ENCODE data around the gene NPHP3. TPM values are rescaled to one million over a fixed set of nuclear protein-coding genes. Genes with fewer than 3 reads are reported as not detected.

Gene NPHP3, protein sequence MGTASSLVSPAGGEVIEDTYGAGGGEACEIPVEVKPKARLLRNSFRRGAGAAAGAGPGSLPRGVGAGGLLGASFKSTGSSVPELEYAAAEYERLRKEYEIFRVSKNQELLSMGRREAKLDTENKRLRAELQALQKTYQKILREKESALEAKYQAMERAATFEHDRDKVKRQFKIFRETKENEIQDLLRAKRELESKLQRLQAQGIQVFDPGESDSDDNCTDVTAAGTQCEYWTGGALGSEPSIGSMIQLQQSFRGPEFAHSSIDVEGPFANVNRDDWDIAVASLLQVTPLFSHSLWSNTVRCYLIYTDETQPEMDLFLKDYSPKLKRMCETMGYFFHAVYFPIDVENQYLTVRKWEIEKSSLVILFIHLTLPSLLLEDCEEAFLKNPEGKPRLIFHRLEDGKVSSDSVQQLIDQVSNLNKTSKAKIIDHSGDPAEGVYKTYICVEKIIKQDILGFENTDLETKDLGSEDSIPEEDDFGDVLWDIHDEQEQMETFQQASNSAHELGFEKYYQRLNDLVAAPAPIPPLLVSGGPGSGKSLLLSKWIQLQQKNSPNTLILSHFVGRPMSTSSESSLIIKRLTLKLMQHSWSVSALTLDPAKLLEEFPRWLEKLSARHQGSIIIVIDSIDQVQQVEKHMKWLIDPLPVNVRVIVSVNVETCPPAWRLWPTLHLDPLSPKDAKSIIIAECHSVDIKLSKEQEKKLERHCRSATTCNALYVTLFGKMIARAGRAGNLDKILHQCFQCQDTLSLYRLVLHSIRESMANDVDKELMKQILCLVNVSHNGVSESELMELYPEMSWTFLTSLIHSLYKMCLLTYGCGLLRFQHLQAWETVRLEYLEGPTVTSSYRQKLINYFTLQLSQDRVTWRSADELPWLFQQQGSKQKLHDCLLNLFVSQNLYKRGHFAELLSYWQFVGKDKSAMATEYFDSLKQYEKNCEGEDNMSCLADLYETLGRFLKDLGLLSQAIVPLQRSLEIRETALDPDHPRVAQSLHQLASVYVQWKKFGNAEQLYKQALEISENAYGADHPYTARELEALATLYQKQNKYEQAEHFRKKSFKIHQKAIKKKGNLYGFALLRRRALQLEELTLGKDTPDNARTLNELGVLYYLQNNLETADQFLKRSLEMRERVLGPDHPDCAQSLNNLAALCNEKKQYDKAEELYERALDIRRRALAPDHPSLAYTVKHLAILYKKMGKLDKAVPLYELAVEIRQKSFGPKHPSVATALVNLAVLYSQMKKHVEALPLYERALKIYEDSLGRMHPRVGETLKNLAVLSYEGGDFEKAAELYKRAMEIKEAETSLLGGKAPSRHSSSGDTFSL (N-terminal part only)
- total RNA-seq, result 10 to 100 TPM in 2 of 4 donors, 1 to 10 TPM in 2; 6.3 to 13.4 (median 10.6) TPM

DNA sequence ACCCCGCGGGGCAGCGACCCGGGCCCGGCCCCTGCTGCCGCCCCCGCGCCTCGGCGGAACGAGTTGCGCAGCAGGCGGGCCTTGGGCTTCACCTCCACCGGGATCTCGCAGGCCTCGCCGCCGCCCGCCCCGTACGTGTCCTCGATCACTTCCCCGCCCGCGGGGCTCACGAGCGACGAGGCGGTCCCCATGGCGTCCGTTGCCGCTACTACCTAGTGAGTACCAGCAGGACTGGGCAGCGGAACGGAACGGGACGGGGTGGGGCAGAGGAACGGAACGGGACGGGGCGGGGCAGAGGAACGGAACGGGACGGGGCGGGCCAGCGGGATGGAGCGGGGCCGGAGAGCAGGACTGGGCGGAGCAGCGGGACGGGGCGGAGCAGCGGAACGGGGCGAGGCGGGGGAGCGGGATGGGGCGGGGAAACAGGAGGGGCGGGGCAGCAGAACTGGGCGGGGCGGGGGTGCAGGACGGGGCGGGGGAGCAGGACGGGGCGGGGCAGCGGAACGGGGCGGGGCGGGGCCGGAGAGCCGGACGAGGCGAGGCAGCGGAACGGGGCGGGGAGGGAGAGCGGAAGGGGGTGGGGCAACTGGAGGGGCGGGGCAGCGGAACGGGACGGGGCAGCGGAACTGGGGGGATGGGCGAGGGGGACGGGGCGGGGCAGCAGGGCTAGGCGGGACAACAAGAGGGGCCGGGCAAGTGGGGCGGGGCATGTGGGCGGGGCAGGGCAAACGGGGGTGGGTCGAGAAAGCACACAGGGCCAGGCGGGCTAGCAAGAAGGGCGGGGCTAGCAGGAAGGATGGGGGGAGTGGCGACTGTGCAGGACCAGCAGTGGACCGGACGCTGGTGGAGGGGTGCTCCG is at the start of gene NPHP3:
NPHP3 (minus strand) TSS at position 245 of the 859 bp plus-strand sequence; CDS start at position 191, 54 bp downstream.
- Histone ChIP-seq H3K36me3 (peaks cover 0 to 2% of the 10 kb centered on the region in 2 donors), H3K27ac (peak within 1 kb of the TSS; percentile 83 to 100 (median 94)), H3K4me3 (peak within 1 kb of the TSS; percentile 77 to 99 (median 88)), H3K27me3 (no peaks in the 10 kb centered on the region), H3K4me1 (peaks cover 21 to 33% of the 10 kb centered on the region in 2 donors), H3K9me3 (no peaks in the 10 kb centered on the region)
- in situ Hi-C loops (cut with MboI; ENCODE audit: low sequenced_read_pairs in 4 of 4), result loop anchor here (10.0 to 25.0 kb wide), 5 partner anchors 702 to 1090 kb away; partner anchors contain the start of genes CDV3 (in 2 of the 4) and SRPRB (in 1 of the 4)
- peak; percentile 84 to 87 for ATAC-seq
- DNase-seq, result peak; percentile 96 to 98
- intact Hi-C loops (cut with DNase I; ENCODE audit: low total_unique reads), result loop anchor here (1.0 to 10.0 kb wide), 8 partner anchors 62 to 1642 kb away; partner anchors contain the start of genes CDV3, NUDT16, SRPRB and TMEM108
- TF ChIP-seq, protein P1, sequence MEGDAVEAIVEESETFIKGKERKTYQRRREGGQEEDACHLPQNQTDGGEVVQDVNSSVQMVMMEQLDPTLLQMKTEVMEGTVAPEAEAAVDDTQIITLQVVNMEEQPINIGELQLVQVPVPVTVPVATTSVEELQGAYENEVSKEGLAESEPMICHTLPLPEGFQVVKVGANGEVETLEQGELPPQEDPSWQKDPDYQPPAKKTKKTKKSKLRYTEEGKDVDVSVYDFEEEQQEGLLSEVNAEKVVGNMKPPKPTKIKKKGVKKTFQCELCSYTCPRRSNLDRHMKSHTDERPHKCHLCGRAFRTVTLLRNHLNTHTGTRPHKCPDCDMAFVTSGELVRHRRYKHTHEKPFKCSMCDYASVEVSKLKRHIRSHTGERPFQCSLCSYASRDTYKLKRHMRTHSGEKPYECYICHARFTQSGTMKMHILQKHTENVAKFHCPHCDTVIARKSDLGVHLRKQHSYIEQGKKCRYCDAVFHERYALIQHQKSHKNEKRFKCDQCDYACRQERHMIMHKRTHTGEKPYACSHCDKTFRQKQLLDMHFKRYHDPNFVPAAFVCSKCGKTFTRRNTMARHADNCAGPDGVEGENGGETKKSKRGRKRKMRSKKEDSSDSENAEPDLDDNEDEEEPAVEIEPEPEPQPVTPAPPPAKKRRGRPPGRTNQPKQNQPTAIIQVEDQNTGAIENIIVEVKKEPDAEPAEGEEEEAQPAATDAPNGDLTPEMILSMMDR (IDR thresholded peaks at IDR 0.05 in 4 of 5, conservative IDR thresholded peaks at IDR 0.05 in 1 of 5), result peak in 3 of 5 experiments; percentile 12 to 43 (median 19)
- peak; percentile 87 to 91 for TF ChIP-seq POLR2A (IDR thresholded peaks at IDR 0.05)

DNA sequence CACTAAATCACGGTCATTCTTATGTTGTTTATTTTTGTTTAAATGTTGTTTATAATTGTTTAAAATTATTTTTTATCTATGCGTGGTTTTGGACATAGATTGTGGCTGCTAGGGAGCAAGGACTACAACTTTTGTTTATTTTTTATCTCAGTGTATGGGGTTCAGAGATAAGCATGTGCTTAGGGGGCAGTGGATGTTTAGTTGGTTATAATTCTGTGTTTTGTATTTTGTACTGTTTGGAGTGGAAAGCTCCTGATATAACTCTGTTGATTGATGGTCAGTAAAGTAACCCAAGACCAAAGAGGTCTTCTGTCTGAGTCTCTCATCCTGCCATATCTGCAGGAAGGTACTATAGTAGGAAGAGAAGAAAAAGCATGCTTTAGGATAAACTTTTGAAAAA is 36.5 kb upstream of the NPHP3 start:
- no peaks in the 10 kb centered on the region for H3K9me3 ChIP-seq
- no peaks in the 10 kb centered on the region for H3K4me1 ChIP-seq
- H3K27me3 ChIP-seq, result no peaks in the 10 kb centered on the region
- no peak overlapping the region for H3K27ac ChIP-seq
- TF ChIP-seq POLR2A (IDR thresholded peaks at IDR 0.05), result no peak
- TF ChIP-seq, protein P1 (IDR thresholded peaks at IDR 0.05 in 4 of 5, conservative IDR thresholded peaks at IDR 0.05 in 1 of 5), result no peak
- ATAC-seq (no peak), DNase-seq (no peak)
- in situ Hi-C loops (cut with MboI; ENCODE audit: low sequenced_read_pairs in 4 of 4), result no loop called here
- no peaks in the 10 kb centered on the region for H3K36me3 ChIP-seq
- H3K4me3 ChIP-seq, result no peak overlapping the region
- intact Hi-C loops (cut with DNase I; ENCODE audit: low total_unique reads), result no loop called here

DNA sequence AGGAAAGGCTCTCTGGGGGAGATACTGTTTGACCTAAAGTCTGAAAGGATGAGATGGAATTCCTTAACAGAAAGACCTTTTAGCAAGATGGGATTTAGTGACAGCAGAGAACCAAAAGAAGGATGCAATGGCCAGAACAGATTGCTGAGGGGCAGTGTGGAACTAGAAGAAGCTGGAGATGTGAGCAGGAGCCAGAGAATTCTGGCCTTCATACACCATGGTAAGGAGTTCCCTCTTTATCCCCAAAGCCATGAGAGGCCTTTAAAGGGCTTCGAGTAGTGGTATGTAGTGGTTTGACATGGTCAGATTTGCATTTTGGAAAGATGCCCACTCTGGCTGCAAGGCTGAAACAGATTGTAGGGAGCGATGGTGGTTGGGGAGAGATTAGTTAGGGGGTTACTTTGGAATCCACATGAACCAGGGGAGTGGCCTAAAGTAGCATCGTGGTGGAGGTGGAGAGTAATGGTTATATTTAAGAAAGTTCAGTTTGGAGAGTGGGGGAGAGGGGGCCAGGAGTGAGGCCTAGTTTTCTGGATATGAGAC is 34.0 kb upstream of the NPHP3 start:
- no peaks in the 10 kb centered on the region for H3K4me1 ChIP-seq
- no peak for DNase-seq
- intact Hi-C loops (cut with DNase I; ENCODE audit: low total_unique reads), result no loop called here
- H3K27me3 ChIP-seq, result no peaks in the 10 kb centered on the region
- no peak overlapping the region for H3K4me3 ChIP-seq
- H3K27ac ChIP-seq, result no peak overlapping the region
- TF ChIP-seq, protein P1 (IDR thresholded peaks at IDR 0.05 in 4 of 5, conservative IDR thresholded peaks at IDR 0.05 in 1 of 5), result no peak
- no peak for TF ChIP-seq POLR2A (IDR thresholded peaks at IDR 0.05)
- no peak for ATAC-seq
- H3K36me3 ChIP-seq, result no peaks in the 10 kb centered on the region
- no peaks in the 10 kb centered on the region for H3K9me3 ChIP-seq
- in situ Hi-C loops (cut with MboI; ENCODE audit: low sequenced_read_pairs in 4 of 4), result no loop called here

Measured in gastrocnemius medialis (tissue), 4 donors.